GM12872 (cell line): ENCODE results near the gene RBM20.

Source experiments
- TF ChIP-seq, protein P1 (sequence below): IDR thresholded peaks from 3 replicates; pipeline ENCODE4 v1.5.1; 2011; ENCODE audit warnings: low read depth, mild to moderate bottlenecking, low read length, moderate library complexity; ENCODE audit not compliant: insufficient read depth

RBM20 gene

GRCh38 chr10:110852255-110852896 lies 208.2 kb downstream of the RBM20 start:
- TF ChIP-seq, protein P1, sequence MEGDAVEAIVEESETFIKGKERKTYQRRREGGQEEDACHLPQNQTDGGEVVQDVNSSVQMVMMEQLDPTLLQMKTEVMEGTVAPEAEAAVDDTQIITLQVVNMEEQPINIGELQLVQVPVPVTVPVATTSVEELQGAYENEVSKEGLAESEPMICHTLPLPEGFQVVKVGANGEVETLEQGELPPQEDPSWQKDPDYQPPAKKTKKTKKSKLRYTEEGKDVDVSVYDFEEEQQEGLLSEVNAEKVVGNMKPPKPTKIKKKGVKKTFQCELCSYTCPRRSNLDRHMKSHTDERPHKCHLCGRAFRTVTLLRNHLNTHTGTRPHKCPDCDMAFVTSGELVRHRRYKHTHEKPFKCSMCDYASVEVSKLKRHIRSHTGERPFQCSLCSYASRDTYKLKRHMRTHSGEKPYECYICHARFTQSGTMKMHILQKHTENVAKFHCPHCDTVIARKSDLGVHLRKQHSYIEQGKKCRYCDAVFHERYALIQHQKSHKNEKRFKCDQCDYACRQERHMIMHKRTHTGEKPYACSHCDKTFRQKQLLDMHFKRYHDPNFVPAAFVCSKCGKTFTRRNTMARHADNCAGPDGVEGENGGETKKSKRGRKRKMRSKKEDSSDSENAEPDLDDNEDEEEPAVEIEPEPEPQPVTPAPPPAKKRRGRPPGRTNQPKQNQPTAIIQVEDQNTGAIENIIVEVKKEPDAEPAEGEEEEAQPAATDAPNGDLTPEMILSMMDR: no peak

- TF ChIP-seq, protein P1: no peak
These were observed 208.8 kb downstream of the RBM20 start for GRCh38 chr10:110852947-110853346.

DNA sequence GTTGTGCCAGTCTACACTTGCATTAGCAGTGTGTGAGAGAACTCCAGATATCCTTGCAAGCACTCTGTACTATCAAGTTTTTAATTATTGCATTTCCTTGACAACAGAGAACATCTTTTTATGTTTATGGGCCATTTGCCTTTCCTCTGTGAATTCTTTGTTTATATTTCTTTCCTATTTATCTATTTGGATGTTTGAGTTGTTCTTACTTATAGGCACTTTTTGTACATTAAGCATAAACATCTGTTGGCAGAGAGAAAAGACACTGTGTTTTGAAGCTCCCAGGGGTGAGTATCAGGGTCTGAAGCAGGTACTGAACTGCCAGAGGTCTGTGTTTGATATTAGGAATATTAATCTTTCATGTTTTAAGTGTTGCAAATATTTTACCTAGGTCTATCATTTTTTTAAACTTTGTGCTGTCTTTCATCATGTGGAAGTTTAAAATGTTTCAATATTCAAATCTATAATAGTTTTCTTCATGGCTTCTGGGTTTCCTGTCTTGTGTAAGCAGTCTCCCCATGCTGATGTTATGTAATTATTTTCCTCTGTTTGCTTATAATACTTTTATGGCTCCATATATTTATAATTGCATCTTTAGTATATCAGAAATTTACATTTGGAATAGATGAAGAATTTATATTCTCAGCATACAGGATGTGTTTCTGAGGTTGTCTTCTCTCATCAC lies 209.9 kb downstream of the RBM20 start:
- TF ChIP-seq, protein P1: no peak

DNA sequence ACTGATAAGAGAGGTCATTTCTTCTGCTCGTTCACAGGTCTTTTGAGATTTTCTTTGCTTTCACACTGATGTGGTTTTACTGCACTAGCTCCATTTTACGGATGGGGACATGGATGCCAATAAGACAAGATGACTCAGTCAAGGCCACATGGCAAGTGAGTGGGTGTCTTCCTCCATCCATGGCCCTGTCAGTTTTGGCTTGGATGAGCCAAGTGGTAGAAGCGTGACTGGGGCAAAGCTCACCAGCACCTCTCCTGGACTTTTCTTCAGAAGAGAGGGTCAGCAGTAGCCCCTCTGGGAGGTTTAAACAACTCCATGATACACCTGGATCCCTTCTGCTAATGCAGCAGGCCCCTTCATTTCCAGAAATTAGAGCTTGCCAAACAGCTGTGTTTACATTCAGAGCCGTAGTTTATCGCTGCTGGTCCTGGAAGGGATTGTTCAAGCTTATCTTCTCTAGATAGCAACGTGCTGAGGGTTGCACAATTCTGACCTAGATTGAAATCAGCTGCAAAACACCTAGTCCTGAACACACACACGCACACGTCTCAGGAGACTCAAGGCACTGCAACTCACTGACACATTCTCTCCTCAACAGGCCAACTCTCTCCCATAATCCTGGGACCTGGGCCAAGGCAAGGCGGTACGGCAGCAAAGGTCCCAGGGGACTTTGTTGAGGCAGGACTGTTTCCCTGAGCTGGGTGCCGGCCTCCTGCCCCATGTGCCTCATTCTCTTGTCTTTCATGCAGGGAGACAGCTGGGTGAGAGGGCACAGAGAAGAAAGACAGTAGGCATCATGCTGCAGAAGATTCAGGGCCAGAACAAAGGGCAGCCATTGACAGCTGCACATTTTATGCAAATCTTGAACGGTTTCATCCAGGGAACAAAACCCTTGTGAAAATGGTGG lies 213.4 kb downstream of the RBM20 start:
- TF ChIP-seq, protein P1: no peak

DNA sequence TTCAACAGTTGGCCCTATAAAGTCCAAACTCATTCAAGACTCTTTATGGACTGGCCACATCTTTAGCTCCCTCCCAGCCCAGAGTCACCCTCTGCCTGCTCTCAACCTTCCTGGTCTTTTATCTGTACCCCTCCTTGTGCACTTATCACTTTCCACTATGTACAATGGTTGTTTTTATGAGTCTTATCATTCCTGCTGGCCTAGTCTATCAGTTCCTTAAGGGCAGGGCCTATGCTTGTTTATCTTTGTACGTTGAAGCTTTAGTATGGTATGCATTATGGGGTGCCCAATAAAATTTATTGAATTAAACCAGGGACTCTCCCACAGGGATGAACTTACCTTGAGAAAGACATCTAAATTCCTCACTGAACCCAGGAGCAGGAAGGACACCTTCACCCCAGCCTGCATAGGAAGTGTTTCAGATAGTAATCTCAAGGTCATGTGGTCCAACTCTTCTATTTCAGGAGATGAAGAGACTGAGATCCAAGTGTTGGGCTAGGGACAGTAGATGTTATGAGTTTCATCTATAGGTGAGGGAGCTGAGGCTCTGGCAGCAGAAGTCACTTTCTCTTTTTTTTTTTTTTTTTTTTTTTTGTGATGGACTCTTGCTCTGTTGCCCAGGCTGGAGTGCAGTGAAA lies 214.3 kb downstream of the RBM20 start:
- TF ChIP-seq, protein P1: no peak

GRCh38 chr10:110859206-110859972 lies 215.3 kb downstream of the RBM20 start:
- TF ChIP-seq, protein P1: no peak

DNA sequence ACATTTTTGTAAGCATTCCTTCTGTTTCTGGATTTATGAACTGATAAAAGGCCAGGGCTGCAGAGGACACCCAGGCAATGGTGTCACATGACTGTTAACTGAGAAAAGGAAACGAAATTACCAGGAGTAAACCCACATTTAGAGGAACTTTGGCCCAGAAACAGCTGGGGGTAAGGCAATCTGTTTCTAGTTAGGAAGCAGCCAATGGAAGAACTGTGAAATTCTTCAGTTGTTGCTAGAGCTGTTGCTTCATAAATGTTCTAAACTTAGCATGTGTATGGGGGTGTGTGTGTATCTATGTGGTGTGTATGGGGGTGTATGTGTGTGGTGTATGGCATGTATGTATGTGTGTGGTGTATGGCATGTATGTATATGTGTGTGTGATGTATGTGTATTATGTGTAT lies 215.8 kb downstream of the RBM20 start:
- TF ChIP-seq, protein P1: no peak
